ENCODE data around the gene IDS. TPM values are rescaled to one million over a fixed set of nuclear protein-coding genes. Genes with fewer than 3 reads are reported as not detected.
A peak's percentile ranks its signal among the peaks of the same experiment; 100 is the strongest.
"Not testable (repeated sequence)": the region's sequence is repeated elsewhere in the genome, so short reads cannot be mapped to it uniquely, and the experiment has no call there.

The IDS gene
- total RNA-seq, 1 donor from 2014 or later: 86.4 TPM

GRCh38 chrX:149504226-149504914 is 736 bp downstream of the IDS start:
- DNase-seq (ENCODE audit: low spot score in 2 of 2) (peak in 1 of 2 donors; percentile 11), FAIRE-seq (no peak)

GRCh38 chrX:149503446-149503845 is 1.7 kb downstream of the IDS start:
- DNase-seq (ENCODE audit: low spot score in 2 of 2); FAIRE-seq: not testable (repeated sequence)

GRCh38 chrX:149502923-149503322 is 2.2 kb downstream of the IDS start:
- not testable (repeated sequence) for DNase-seq (ENCODE audit: low spot score in 2 of 2); FAIRE-seq

- no peak for FAIRE-seq
These were observed 5.3 kb downstream of the IDS start for GRCh38 chrX:149499766-149500165.

GRCh38 chrX:149498767-149499166 is 6.3 kb downstream of the IDS start:
- DNase-seq (ENCODE audit: low spot score in 2 of 2) (no peak), FAIRE-seq (no peak)

More at GRCh38 chrX:149499766-149500165, 5.3 kb downstream of the IDS start:
- no peak for DNase-seq (ENCODE audit: low spot score in 2 of 2)

GRCh38 chrX:149497626-149498025 is 7.5 kb downstream of the IDS start:
- no peak for DNase-seq (ENCODE audit: low spot score in 2 of 2)
- no peak for FAIRE-seq

- DNase-seq (ENCODE audit: low spot score in 2 of 2) (no peak), FAIRE-seq (no peak)
These were observed 8.1 kb downstream of the IDS start for GRCh38 chrX:149497054-149497453.

- peak in 1 of 2 donors; percentile 18 for DNase-seq (ENCODE audit: low spot score in 2 of 2)
- FAIRE-seq: no peak
These were observed 9.5 kb downstream of the IDS start for GRCh38 chrX:149495573-149496071.

- FAIRE-seq: no peak
- DNase-seq (ENCODE audit: low spot score in 2 of 2): no peak
These were observed 10.1 kb downstream of the IDS start for GRCh38 chrX:149494844-149495565.

- DNase-seq (ENCODE audit: low spot score in 2 of 2) (no peak), FAIRE-seq (no peak)
These were observed 11.2 kb downstream of the IDS start for GRCh38 chrX:149493567-149494562.

GRCh38 chrX:149491812-149492211 is 13.3 kb downstream of the IDS start:
- FAIRE-seq (no peak), DNase-seq (ENCODE audit: low spot score in 2 of 2) (no peak)

- FAIRE-seq (no peak), DNase-seq (ENCODE audit: low spot score in 2 of 2) (no peak)
These were observed 15.0 kb downstream of the IDS start for GRCh38 chrX:149490100-149490499.

- FAIRE-seq; DNase-seq (ENCODE audit: low spot score in 2 of 2): not testable (repeated sequence)
These were observed 16.6 kb downstream of the IDS start for GRCh38 chrX:149488411-149489052.

GRCh38 chrX:149488008-149488407 is 17.1 kb downstream of the IDS start:
- DNase-seq (ENCODE audit: low spot score in 2 of 2); FAIRE-seq: not testable (repeated sequence)

GRCh38 chrX:149487292-149487691 is 17.8 kb downstream of the IDS start:
- DNase-seq (ENCODE audit: low spot score in 2 of 2) (no peak), FAIRE-seq (no peak)

- FAIRE-seq (no peak), DNase-seq (ENCODE audit: low spot score in 2 of 2) (no peak)
These were observed 28.6 kb downstream of the IDS start for GRCh38 chrX:149476513-149476912.

GRCh38 chrX:149473966-149474365 is 31.1 kb downstream of the IDS start:
- FAIRE-seq (no peak), DNase-seq (ENCODE audit: low spot score in 2 of 2) (no peak)

- FAIRE-seq: no peak
- DNase-seq (ENCODE audit: low spot score in 2 of 2): no peak
These were observed 32.0 kb downstream of the IDS start for GRCh38 chrX:149473092-149473491.

GRCh38 chrX:149472625-149473024 is 32.5 kb downstream of the IDS start:
- no peak for FAIRE-seq
- no peak for DNase-seq (ENCODE audit: low spot score in 2 of 2)

GRCh38 chrX:149471397-149471796 is 33.7 kb downstream of the IDS start:
- DNase-seq (ENCODE audit: low spot score in 2 of 2) (no peak), FAIRE-seq (no peak)
